Measurements from ENCODE around the gene SLCO6A1.

The SLCO6A1 gene

GRCh38 chr5:102453716-102454115, 45.1 kb downstream of the SLCO6A1 start:
- no peak for DNase-seq

GRCh38 chr5:102451082-102451481, 47.7 kb downstream of the SLCO6A1 start:
- DNase-seq, result no peak

DNA sequence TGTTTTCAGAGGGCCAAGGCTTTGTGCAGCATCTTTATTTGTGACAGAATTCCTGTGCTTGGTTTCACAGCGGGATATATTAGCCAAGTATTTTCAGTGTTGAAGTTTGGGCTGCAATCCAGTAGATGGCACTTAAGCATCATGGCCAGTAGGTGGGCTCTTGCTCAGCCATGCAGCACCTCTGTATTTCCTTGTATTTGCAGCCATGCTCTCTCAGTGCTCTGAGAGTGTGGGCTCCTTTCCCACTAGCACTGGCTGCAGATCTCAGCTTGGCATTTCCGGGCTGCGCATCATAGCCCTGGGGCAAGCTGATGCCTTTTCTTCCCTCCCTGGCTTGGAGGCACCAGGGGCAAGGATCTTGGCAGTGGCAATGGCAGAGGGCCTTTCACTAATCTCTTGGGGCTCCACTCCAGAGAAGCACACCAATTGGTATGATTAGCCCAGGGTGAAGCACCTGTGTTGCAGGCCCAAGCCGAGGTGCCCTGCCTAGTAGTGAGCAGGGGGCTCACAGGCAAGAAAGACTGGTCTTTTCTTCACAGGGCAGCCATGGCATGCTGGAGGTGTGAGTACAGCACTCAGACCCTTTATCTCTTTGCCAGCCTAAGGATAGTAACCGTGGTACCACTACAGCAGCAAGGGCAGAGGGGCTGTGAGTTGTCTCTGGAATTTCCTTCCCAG, 48.3 kb downstream of the SLCO6A1 start:
- no peak for DNase-seq

GRCh38 chr5:102433473-102433872, 65.3 kb downstream of the SLCO6A1 start:
- no peak for DNase-seq

GRCh38 chr5:102421647-102422046, 77.2 kb downstream of the SLCO6A1 start:
- DNase-seq, result no peak

- DNase-seq, result no peak
Measured at GRCh38 chr5:102418531-102418930, 80.3 kb downstream of the SLCO6A1 start.

- DNase-seq, result no peak
Measured at GRCh38 chr5:102414448-102414847, 84.4 kb downstream of the SLCO6A1 start.

DNA sequence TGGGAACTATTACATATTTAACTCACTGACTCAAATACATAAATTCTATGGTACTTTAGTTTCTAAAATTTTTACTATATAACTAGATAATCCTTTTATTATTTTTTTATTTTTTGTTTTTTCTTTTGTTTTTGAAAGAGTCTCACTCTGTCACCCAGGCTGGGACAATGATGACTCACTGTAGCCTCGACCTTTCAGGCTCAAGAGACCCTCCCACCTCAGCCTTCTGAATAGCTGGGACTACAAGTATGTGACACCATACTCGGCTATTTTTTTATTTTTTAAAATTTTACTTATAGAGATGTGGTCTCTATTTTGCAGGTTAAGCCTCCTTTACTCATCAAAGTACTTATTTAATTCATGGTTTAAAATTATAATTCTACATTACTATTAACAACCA, 110.6 kb downstream of the SLCO6A1 start:
- DNase-seq, result no peak

DNA sequence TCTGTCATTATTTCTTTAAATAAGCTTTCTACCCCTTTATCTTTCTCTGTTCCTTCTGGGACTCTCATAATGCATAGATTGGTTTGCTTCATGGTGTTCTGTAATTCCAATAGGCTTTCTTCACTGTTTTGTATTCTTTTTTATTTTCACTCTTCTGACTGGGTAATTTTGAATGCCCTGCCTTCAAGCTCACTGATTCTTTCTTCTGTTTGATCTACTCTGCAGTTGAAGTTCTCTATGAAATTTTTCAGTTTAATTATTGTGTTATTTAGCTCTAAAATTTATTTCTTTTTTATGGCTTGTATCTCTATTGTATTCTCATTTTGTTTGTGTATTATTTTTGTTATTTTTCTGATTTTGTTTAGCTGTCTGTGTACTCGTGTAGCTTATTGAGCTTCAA, 113.4 kb downstream of the SLCO6A1 start:
- no peak for DNase-seq

DNA sequence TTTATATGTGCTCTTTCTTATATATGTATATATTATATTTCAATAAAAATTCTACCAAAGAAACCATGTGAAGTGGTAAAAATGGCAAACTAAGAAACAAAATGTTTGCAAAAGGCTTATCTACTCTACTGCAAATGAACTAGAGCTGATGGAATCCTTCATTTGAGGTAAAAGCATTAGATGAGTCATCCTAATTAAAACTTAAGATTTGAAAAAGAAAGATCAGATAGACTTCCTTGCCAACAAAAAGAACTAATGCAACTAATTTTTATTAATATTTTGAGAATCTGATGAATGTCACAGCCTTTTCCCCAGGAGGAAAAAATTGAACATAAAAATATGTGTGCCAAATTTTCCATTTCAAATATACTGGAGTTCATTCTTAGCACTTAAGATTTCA, 118.6 kb downstream of the SLCO6A1 start:
- DNase-seq, result no peak

DNA sequence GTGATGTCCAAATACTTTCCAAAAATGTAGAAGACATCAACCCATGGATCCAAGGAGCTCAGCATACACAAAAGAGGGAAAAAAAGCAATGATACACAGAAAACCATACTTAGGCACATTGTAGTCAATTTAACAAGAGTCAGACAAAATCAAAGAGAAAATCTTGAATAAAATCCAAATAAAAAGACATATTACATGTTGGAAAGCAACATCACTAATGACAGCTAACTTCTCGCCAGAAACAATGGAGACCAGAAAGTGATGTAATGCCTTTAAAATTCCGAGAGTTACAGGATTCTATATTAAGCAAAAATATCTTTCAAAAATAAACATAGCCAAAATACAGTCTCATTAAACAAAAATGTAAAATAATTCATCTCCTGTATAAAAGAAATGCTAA, 122.9 kb downstream of the SLCO6A1 start:
- no peak for DNase-seq

GRCh38 chr5:102375272-102375671, 123.5 kb downstream of the SLCO6A1 start:
- no peak for DNase-seq

- no peak for DNase-seq
Measured at GRCh38 chr5:102368392-102368791, 130.4 kb downstream of the SLCO6A1 start.

DNA sequence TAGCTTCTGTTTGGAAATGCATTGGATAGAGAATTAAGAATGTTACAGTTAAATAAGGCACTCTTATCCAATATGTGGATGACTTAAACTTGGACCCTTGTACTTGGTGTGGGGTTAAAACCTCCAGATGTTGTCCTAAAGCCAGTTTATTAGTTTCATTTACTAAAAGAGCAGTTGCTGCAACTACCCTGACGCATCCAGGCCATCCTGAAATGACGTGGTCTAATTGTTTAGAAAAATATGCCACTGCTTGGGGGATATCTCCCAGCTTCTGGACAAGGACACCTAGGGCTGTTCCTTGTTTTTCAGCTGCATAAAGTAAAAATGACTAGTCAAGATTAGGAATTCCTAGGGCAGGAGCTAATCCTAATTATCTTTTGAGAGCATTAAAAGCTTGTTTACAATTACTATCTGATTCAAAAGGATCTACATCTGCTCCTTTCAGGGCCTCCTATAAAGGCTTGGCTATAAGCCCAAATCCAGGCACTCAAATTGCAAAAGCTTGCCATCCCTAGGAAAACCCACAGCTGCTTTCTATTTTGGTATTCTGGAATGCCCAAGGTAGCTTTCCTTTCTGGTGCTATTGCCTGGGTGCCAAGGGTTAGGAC, 157.0 kb downstream of the SLCO6A1 start:
- DNase-seq, result no peak

- no peak for DNase-seq
Measured at GRCh38 chr5:102324714-102325113, 174.1 kb downstream of the SLCO6A1 start.
